Measurements from ENCODE around the gene GTPBP1.

The GTPBP1 gene

GRCh38 chr22:38739300-38740055, 33.7 kb downstream of the GTPBP1 start:
- in situ Hi-C loops (cut with HindIII; ENCODE audit: low sequenced_read_pairs) = no loop called here

GRCh38 chr22:38740116-38740723, 34.5 kb downstream of the GTPBP1 start:
- in situ Hi-C loops (cut with HindIII; ENCODE audit: low sequenced_read_pairs) = no loop called here

DNA sequence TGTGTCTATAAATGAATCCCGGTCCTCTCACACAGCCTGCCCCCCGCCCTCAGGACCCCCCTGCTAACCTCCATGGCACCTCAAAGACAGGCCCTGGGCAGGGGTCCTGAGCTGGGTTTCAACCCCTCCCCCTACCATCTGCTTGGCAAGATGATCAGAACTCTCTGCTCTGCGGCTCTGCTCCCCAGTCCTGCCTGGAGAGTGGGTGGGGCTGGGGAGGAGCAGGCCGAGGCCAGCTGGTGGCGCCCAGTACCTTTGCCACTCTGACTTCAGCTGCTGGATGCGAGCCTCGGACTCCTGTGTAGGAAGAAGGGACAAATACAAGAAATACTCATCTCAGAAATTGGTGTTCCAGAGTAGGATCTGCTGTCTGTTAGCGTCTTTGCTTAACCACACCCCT, 35.0 kb downstream of the GTPBP1 start:
- in situ Hi-C loops (cut with HindIII; ENCODE audit: low sequenced_read_pairs) = no loop called here

GRCh38 chr22:38741166-38741565, 35.4 kb downstream of the GTPBP1 start:
- in situ Hi-C loops (cut with HindIII; ENCODE audit: low sequenced_read_pairs) = no loop called here

DNA sequence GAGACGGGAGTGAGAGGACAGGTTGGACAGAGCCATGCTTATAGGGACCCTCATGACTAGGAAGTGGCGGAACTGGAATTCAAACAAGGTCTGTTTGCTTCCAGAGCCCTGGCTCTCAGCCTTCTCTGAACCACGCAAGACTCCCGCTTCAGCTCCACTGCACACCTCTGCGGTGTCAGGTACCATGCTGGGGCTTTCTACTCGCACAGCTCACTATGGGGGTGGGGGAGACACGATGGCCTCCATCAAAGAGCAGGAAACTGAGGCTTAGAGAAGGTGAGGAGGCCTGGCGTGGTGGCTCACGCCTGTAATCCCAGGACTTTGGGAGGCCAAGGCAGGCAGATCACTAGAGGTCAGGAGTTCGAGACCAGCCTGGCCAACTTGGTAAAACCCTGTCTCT, 35.8 kb downstream of the GTPBP1 start:
- in situ Hi-C loops (cut with HindIII; ENCODE audit: low sequenced_read_pairs) = no loop called here

DNA sequence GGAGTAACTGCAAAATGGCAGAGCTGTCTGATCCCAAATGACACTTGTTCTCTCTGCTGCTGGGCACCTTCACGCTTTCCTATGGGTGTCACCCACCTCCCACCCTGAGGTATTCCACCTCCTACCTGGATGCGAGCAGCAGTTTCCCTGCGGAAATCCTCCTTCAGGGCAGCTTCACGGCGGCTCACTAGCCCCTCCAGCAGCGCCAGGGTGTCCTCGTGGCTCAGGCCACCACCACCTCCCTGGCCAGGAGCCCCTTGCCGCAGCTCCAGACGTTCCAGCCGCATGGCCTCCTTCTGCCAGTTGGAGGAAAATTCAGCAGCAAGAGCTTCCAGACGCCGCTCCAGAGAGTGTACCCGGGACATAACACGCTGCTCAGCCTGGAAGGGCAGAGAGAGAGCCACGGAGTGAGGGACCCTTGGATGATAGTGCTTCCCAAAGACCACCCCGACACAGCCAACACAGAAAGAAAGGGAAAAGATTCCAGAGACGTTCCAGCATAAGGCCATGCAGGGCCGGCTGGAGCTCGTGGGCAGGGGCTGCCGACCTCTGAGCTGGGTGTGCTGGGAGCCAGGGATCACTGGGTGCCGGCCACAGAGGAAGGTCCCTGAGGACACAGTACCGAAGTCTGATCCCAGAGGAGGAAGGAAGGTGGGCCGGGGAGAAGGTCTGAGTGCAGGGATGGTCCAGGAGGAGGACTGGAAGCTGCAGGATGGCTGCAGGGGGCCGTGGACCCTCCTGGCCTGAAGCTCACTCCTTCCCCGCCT, 36.6 kb downstream of the GTPBP1 start:
- in situ Hi-C loops (cut with HindIII; ENCODE audit: low sequenced_read_pairs) = no loop called here

DNA sequence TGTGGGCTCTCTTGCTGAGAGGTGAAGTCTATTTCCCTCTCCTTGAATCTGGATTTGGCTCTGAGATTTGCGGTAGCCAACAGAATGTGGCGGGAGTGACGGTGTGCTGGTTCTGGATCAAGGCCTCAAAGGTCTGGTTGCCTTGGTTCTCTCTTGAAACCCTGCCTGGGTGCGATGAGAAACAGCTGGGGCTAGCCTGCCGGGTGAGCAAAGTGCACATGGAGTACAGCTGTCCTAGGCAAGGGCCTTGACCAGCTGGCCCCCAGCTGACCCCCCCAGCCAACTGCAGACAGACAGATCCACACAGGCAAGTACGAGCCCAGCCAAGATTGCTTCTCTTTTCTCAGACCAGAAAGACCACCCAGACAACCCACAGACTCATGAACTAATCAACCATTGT, 39.2 kb downstream of the GTPBP1 start:
- in situ Hi-C loops (cut with HindIII; ENCODE audit: low sequenced_read_pairs) = no loop called here

- in situ Hi-C loops (cut with HindIII; ENCODE audit: low sequenced_read_pairs) = no loop called here
Measured at GRCh38 chr22:38745676-38746460, 40.1 kb downstream of the GTPBP1 start.

- in situ Hi-C loops (cut with HindIII; ENCODE audit: low sequenced_read_pairs) = no loop called here
Measured at GRCh38 chr22:38748487-38749136, 42.9 kb downstream of the GTPBP1 start.

DNA sequence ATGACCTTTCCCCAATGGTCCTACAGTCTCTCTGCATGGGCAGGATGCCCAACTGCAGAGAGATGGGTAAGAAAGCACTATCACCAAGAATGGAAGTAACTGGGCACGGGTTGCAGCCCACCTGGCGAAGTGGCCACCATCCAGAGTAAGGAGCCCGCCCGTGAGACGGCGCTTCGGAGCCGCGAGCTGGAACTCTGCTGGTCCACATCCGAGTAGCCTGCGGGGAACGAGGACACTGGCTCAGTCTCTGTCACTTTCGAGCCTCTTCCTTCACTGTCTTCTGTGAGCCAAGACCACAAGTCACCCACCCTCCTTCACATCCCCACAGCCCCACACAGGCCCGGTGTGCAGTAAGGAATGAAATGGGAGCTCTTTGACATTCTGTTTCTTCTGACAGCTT, 44.4 kb downstream of the GTPBP1 start:
- in situ Hi-C loops (cut with HindIII; ENCODE audit: low sequenced_read_pairs) = no loop called here

DNA sequence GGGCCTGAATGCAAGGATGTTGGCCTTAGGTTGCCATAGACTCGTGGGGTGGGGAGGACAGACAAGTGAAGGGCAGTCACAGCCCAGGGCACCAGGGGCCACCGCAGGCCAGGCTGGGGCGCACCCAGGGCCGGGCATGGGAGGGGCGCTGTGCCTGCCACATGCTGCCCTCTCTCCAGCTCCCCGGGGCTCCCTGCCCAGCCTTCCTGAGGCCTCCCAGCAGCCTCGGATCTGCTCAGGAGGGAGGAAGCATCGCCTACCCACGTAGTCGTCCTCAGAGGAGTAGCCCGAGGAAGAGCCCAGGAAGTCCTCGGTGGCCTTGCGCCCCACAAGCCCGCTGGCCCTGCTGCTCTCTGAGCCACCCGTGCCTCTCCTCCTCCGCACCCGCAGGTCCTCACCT, 44.9 kb downstream of the GTPBP1 start:
- in situ Hi-C loops (cut with HindIII; ENCODE audit: low sequenced_read_pairs) = no loop called here

GRCh38 chr22:38751066-38751421, 45.3 kb downstream of the GTPBP1 start:
- in situ Hi-C loops (cut with HindIII; ENCODE audit: low sequenced_read_pairs) = no loop called here

GRCh38 chr22:38751422-38752346, 45.9 kb downstream of the GTPBP1 start:
- in situ Hi-C loops (cut with HindIII; ENCODE audit: low sequenced_read_pairs) = no loop called here

- in situ Hi-C loops (cut with HindIII; ENCODE audit: low sequenced_read_pairs) = no loop called here
Measured at GRCh38 chr22:38753948-38754750, 48.4 kb downstream of the GTPBP1 start.

DNA sequence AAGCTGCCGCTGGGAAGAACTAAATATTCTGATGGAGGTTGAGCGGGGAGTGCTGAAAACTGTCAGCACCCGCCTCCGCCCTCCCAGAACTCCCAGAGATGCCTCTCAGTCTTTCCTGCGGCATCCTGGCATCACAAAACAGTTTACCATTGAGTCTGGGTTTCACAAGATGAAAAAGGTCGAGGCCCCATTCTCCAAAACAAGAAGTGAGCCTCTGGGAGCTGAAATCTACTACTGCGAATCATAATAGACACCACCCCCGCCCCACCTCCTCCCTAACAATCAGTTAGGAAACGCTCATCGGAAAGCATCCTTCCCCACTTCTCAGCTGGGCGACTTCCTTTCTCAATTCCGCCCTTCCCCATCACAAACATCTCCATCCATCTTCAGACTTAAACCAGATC, 49.0 kb downstream of the GTPBP1 start:
- in situ Hi-C loops (cut with HindIII; ENCODE audit: low sequenced_read_pairs) = no loop called here

GRCh38 chr22:38755155-38755910, 49.6 kb downstream of the GTPBP1 start:
- in situ Hi-C loops (cut with HindIII; ENCODE audit: low sequenced_read_pairs) = no loop called here

GRCh38 chr22:38755911-38756532, 50.3 kb downstream of the GTPBP1 start, which contains the start of gene SUN2:
TSS of gene SUN2 (minus strand) at chr22:38755998. CDS start at chr22:38752628, 3,370 bp downstream.
- in situ Hi-C loops (cut with HindIII; ENCODE audit: low sequenced_read_pairs) = no loop called here

Measured in DLD1 (cell line).